ENCODE results near the gene DIPK2A. TPM values are rescaled to one million over a fixed set of nuclear protein-coding genes. Genes with fewer than 3 reads are reported as not detected.

The DIPK2A gene
- total RNA-seq, 1 donor from 2014 or later: 5.9 TPM

Other genes with a start within 250 kb of the DIPK2A start
- gene SLC9A9, start 123.4 kb upstream of the DIPK2A start, total RNA-seq: 7.2 TPM

Data from Right ventricle myocardium superior (tissue), 1 donor.